ENCODE data around the gene OVOL2. TPM values are rescaled to one million over a fixed set of nuclear protein-coding genes. Genes with fewer than 3 reads are reported as not detected.

OVOL2 gene
- total RNA-seq, 1 experiment from 2014 or later: not detected

DNA sequence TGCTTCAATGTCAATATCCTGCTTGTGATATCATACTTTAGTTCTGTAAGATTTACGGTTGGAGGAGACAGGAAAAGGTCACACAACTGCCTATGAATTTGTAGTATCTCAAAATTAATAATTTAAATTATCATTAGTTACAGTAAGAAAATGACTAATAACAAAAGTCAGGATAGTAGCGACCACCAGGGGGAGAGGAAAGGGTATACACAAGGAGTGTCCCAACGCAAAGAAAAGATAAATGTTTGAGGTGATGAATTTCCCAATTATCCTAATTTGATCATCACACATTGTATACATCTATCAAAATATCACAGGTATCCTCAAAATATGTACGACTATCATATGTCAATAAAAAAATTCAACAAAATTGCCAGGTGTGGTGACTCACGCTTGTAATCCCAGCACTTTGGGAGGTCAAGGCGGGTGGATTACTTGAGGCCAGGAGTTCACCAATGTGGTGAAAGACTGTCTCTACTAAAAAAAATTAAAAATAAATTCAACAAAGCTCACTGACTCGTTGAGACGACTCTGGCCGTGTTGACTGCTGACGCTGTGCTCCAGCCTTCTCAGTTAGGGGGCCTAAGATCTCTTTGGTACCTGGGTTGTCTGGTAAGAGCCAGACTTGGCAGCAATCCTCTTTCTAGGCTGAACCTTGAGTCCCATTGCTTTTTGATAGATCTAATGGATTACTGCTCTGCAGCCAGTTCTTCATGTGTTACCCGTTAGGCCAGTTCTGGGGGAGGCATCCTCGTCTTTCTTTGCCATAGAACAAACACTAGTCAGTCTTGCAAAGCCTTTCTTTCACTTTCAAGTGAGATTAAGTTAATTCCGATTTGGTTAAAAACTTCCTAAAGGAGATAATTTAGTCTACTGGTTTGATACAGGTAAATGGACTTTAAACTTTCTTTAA, 9.0 kb upstream of the OVOL2 start:
- Histone ChIP-seq H2AFZ (ENCODE audit: low read length) (no peak overlapping the region), H3K9me3 (ENCODE audit: low read length) (no peaks in the 10 kb centered on the region), H3K36me3 (ENCODE audit: insufficient read depth, low read length) (no peaks in the 10 kb centered on the region), H3K9me2 (replicated peaks; ENCODE audit: insufficient read depth, low read length) (no peaks in the 10 kb centered on the region), H3K27me3 (ENCODE audit: low read length) (no peaks in the 10 kb centered on the region), H3K4me2 (ENCODE audit: low read depth, low read length, poor library complexity, severe bottlenecking) (no peak overlapping the region), H4K20me1 (ENCODE audit: insufficient read depth, low read depth, low read length) (no peaks in the 10 kb centered on the region), H3K9ac (ENCODE audit: low read length) (no peak overlapping the region), H3K4me3 (ENCODE audit: low read length) (no peak overlapping the region), H3K27ac (ENCODE audit: low read length) (no peak overlapping the region), H3K4me1 (ENCODE audit: low read length) (no peaks in the 10 kb centered on the region), H3K79me2 (ENCODE audit: low read length) (no peaks in the 10 kb centered on the region)
- DNase-seq: peak; percentile 46

GRCh38 chr20:18063676-18064075, 6.0 kb upstream of the OVOL2 start:
- Histone ChIP-seq H3K4me1 (ENCODE audit: low read length) (no peaks in the 10 kb centered on the region), H3K27ac (ENCODE audit: low read length) (no peak overlapping the region), H3K4me2 (ENCODE audit: low read depth, low read length, poor library complexity, severe bottlenecking) (no peak overlapping the region), H3K9ac (ENCODE audit: low read length) (no peak overlapping the region), H2AFZ (ENCODE audit: low read length) (no peak overlapping the region), H3K9me2 (replicated peaks; ENCODE audit: insufficient read depth, low read length) (no peaks in the 10 kb centered on the region), H3K27me3 (ENCODE audit: low read length) (no peaks in the 10 kb centered on the region), H3K79me2 (ENCODE audit: low read length) (no peaks in the 10 kb centered on the region), H3K9me3 (ENCODE audit: low read length) (no peaks in the 10 kb centered on the region), H3K36me3 (ENCODE audit: insufficient read depth, low read length) (no peaks in the 10 kb centered on the region), H4K20me1 (ENCODE audit: insufficient read depth, low read depth, low read length) (no peaks in the 10 kb centered on the region), H3K4me3 (ENCODE audit: low read length) (no peak overlapping the region)
- DNase-seq: no peak

- H4K20me1 ChIP-seq (ENCODE audit: insufficient read depth, low read depth, low read length): no peaks in the 10 kb centered on the region
- no peaks in the 10 kb centered on the region for H3K9me2 ChIP-seq (replicated peaks; ENCODE audit: insufficient read depth, low read length)
- no peaks in the 10 kb centered on the region for H3K27me3 ChIP-seq (ENCODE audit: low read length)
- no peak overlapping the region for H3K9ac ChIP-seq (ENCODE audit: low read length)
- H3K4me2 ChIP-seq (ENCODE audit: low read depth, low read length, poor library complexity, severe bottlenecking): no peak overlapping the region
- H3K36me3 ChIP-seq (ENCODE audit: insufficient read depth, low read length): no peaks in the 10 kb centered on the region
- H3K4me3 ChIP-seq (ENCODE audit: low read length): no peak overlapping the region
- H3K4me1 ChIP-seq (ENCODE audit: low read length): no peaks in the 10 kb centered on the region
- H3K27ac ChIP-seq (ENCODE audit: low read length): no peak overlapping the region
- no peak overlapping the region for H2AFZ ChIP-seq (ENCODE audit: low read length)
- no peaks in the 10 kb centered on the region for H3K79me2 ChIP-seq (ENCODE audit: low read length)
- no peak for DNase-seq
- no peaks in the 10 kb centered on the region for H3K9me3 ChIP-seq (ENCODE audit: low read length)
Observed at GRCh38 chr20:18059603-18060002, 1.9 kb upstream of the OVOL2 start.

- Histone ChIP-seq H3K9me3 (ENCODE audit: low read length) (no peaks in the 10 kb centered on the region), H3K79me2 (ENCODE audit: low read length) (no peaks in the 10 kb centered on the region), H3K27me3 (ENCODE audit: low read length) (no peaks in the 10 kb centered on the region), H3K9ac (ENCODE audit: low read length) (no peak overlapping the region), H4K20me1 (ENCODE audit: insufficient read depth, low read depth, low read length) (no peaks in the 10 kb centered on the region), H3K9me2 (replicated peaks; ENCODE audit: insufficient read depth, low read length) (no peaks in the 10 kb centered on the region), H3K4me1 (ENCODE audit: low read length) (no peaks in the 10 kb centered on the region), H3K4me3 (ENCODE audit: low read length) (no peak overlapping the region), H2AFZ (ENCODE audit: low read length) (no peak overlapping the region), H3K36me3 (ENCODE audit: insufficient read depth, low read length) (no peaks in the 10 kb centered on the region), H3K27ac (ENCODE audit: low read length) (no peak overlapping the region), H3K4me2 (ENCODE audit: low read depth, low read length, poor library complexity, severe bottlenecking) (no peak overlapping the region)
- no peak for DNase-seq
Observed at GRCh38 chr20:18058661-18059467, 1.1 kb upstream of the OVOL2 start.

DNA sequence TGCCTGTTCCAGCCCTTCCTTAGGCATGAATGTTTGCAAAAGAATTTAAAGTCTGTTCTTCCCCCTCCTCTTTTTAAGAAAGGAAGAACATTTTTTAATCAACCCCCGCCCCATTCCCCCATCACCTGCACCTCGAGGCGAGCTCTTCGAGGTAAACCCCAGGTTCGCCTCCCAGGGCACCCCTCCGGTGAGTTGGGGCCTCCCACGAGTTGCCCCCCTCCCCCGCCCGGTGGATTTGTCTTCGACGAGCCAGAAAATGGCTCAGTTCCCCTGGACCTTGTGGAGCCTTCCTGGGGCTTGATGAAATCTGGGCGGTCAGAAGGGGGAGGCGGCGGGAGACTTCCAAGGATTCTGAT, 256 bp upstream of the OVOL2 start:
- H3K9me3 ChIP-seq (ENCODE audit: low read length): no peaks in the 10 kb centered on the region
- H3K4me2 ChIP-seq (ENCODE audit: low read depth, low read length, poor library complexity, severe bottlenecking): no peak overlapping the region
- no peak overlapping the region for H3K27ac ChIP-seq (ENCODE audit: low read length)
- no peaks in the 10 kb centered on the region for H3K9me2 ChIP-seq (replicated peaks; ENCODE audit: insufficient read depth, low read length)
- H3K4me3 ChIP-seq (ENCODE audit: low read length): no peak overlapping the region
- H4K20me1 ChIP-seq (ENCODE audit: insufficient read depth, low read depth, low read length): no peaks in the 10 kb centered on the region
- H3K79me2 ChIP-seq (ENCODE audit: low read length): no peaks in the 10 kb centered on the region
- no peak overlapping the region for H3K9ac ChIP-seq (ENCODE audit: low read length)
- no peaks in the 10 kb centered on the region for H3K27me3 ChIP-seq (ENCODE audit: low read length)
- H2AFZ ChIP-seq (ENCODE audit: low read length): no peak overlapping the region
- no peak for DNase-seq
- H3K36me3 ChIP-seq (ENCODE audit: insufficient read depth, low read length): no peaks in the 10 kb centered on the region
- H3K4me1 ChIP-seq (ENCODE audit: low read length): no peaks in the 10 kb centered on the region

DNA sequence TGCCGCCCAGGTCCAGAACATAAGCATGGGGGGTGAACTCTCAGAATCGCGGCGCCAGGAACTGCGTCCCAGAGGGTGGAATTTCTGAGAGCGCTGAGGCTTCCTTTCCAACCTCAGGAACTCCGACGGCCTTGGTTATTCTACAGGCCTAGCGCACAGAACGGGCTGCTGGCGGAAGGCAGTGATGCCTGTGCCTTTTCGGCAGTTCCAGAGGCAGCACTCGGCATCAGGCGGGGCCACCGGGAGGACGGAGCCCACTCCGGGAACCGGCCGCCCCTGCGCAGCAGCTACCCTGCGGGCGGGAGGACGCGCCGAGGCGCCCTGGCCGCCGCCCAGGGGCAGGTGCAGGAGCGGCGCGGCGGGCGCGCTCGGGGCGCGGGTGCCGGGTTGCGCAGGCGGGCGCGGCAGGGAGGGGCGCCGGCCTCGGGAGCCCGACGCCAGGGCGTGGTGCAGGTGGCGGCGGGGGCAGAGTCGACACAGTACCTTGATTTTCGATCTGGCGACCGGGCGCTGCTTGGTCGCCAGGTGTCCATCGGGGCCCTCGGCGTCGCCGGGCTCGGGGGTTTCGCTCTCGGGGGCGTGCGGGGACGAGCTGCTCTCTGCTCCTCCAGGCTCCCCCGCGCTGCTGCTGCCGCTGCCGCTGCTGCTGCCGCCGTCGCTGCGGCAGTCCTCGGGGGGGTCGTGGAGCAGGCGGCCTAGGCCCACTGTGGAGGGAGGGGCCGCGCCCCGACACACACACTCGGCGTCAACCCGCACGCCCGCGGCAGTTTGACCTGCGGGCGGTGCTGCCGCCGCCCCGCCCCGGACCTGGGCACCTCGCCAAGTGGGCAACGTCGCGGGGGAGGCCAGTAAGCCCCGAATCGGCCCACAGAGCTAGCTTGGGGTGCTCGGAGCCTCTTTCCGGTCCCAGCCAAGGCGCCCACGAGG, 1.3 kb downstream of the OVOL2 start:
- Histone ChIP-seq H3K9ac (ENCODE audit: low read length) (no peak overlapping the region), H3K79me2 (ENCODE audit: low read length) (no peaks in the 10 kb centered on the region), H3K27ac (ENCODE audit: low read length) (no peak overlapping the region), H2AFZ (ENCODE audit: low read length) (no peak overlapping the region), H3K9me2 (replicated peaks; ENCODE audit: insufficient read depth, low read length) (no peaks in the 10 kb centered on the region), H3K4me3 (ENCODE audit: low read length) (no peak overlapping the region), H3K4me1 (ENCODE audit: low read length) (no peaks in the 10 kb centered on the region), H3K36me3 (ENCODE audit: insufficient read depth, low read length) (no peaks in the 10 kb centered on the region), H3K9me3 (ENCODE audit: low read length) (no peaks in the 10 kb centered on the region), H4K20me1 (ENCODE audit: insufficient read depth, low read depth, low read length) (no peaks in the 10 kb centered on the region), H3K4me2 (ENCODE audit: low read depth, low read length, poor library complexity, severe bottlenecking) (no peak overlapping the region), H3K27me3 (ENCODE audit: low read length) (no peaks in the 10 kb centered on the region)
- DNase-seq: no peak

DNA sequence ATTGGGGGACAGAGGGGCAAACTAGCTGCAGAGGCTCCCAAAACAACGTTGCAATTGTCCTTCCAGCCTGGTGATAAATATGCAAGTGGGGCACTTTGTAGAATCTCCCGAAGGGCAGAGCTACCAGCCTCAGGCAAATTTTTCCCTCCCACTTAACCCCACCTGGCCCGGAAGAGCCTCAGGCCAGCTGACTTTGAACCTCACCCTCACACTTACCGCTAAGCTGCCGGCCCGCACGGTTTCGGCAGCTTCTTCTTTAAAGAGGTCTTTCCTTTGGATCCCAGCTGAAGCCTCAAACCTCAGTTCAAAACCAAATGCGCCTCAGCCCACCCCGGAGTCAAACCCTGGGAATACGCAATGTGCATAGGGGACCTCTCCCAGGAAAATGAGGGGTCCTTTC, 2.5 kb downstream of the OVOL2 start:
- Histone ChIP-seq H3K4me2 (ENCODE audit: low read depth, low read length, poor library complexity, severe bottlenecking) (no peak overlapping the region), H3K36me3 (ENCODE audit: insufficient read depth, low read length) (no peaks in the 10 kb centered on the region)

More for the DNA sequence above, 2.5 kb downstream of the OVOL2 start:
- Histone ChIP-seq H3K27me3 (ENCODE audit: low read length) (no peaks in the 10 kb centered on the region), H3K4me3 (ENCODE audit: low read length) (no peak overlapping the region), H4K20me1 (ENCODE audit: insufficient read depth, low read depth, low read length) (no peaks in the 10 kb centered on the region), H2AFZ (ENCODE audit: low read length) (no peak overlapping the region), H3K9me3 (ENCODE audit: low read length) (no peaks in the 10 kb centered on the region), H3K79me2 (ENCODE audit: low read length) (no peaks in the 10 kb centered on the region), H3K4me1 (ENCODE audit: low read length) (no peaks in the 10 kb centered on the region), H3K9me2 (replicated peaks; ENCODE audit: insufficient read depth, low read length) (no peaks in the 10 kb centered on the region), H3K27ac (ENCODE audit: low read length) (no peak overlapping the region), H3K9ac (ENCODE audit: low read length) (no peak overlapping the region)
- no peak for DNase-seq

Data from Karpas-422 (cell line).